GM12878 (cell line): Measurements from ENCODE around the gene LAMA5.

Experiments
- CEBPB ChIP-seq, 2 experiments: fragments of 150-350 bp in 1 of 2; IDR thresholded peaks; 2 replicates each; pipeline ENCODE4 v1.6.1; 2012 to 2014; ENCODE audit warnings: low read depth in 2 of 2, low read length in 2 of 2, borderline replicate concordance in 1 of 2, inconsistent platforms in 1 of 2
- CREB1 ChIP-seq: IDR thresholded peaks from 2 replicates; pipeline ENCODE4 v1.6.1; 2012; ENCODE audit warnings: low read depth, mild to moderate bottlenecking, inconsistent platforms
- CREM ChIP-seq: IDR thresholded peaks from 2 replicates; pipeline ENCODE4 v1.6.1; 2014; ENCODE audit warnings: antibody characterized with exemption, low read depth
- CTCF ChIP-seq, 3 experiments: IDR thresholded peaks in 2 of 3; conservative IDR thresholded peaks in 1 of 3; 2 replicates each; pipeline ENCODE4 v1.5.1; 2011; ENCODE audit warnings: low read depth in 3 of 3, low read length in 3 of 3, mild to moderate bottlenecking in 3 of 3, control low read depth in 2 of 3, moderate library complexity in 2 of 3, inconsistent platforms in 1 of 3, mixed read lengths in 1 of 3; ENCODE audit not compliant: control insufficient read depth in 2 of 3, insufficient read depth in 1 of 3; ENCODE audit errors: extremely low read depth in 1 of 3
- EGR1 ChIP-seq, 2 experiments: IDR thresholded peaks; 1 replicate in 1 of 2; 2 replicates in 1 of 2; pipeline ENCODE4 v1.6.1; 2011 to 2012; ENCODE audit warnings: low read depth in 2 of 2, low read length in 2 of 2, borderline replicate concordance in 1 of 2, mild to moderate bottlenecking in 1 of 2, moderate library complexity in 1 of 2
- RFX5 ChIP-seq: IDR thresholded peaks from 2 replicates; pipeline ENCODE4 v1.6.1; 2011; ENCODE audit warnings: low read depth, low read length, improper control_type of control experiment
- TAF1 ChIP-seq: IDR thresholded peaks from 2 replicates; pipeline ENCODE4 v1.6.1; 2011; ENCODE audit warnings: mild to moderate bottlenecking, low read depth, low read length, borderline replicate concordance

GRCh38 chr20:62326959-62327725 is 40.0 kb downstream of the LAMA5 start:
- TF ChIP-seq CEBPB (IDR thresholded peaks at IDR 0.05; ENCODE audit: borderline replicate concordance in 1 of 2, low read depth in 2 of 2, low read length in 2 of 2), result no peak
- no peak for TF ChIP-seq CTCF (IDR thresholded peaks at IDR 0.05 in 2 of 3, conservative IDR thresholded peaks at IDR 0.05 in 1 of 3; ENCODE audit: control insufficient read depth in 2 of 3, extremely low read depth in 1 of 3, insufficient read depth in 1 of 3, low read depth in 3 of 3, low read length in 3 of 3)
- TF ChIP-seq RFX5, result no peak
- TF ChIP-seq EGR1 (IDR thresholded peaks at IDR 0.05; ENCODE audit: borderline replicate concordance in 1 of 2, low read depth in 2 of 2, low read length in 2 of 2), result no peak
- TF ChIP-seq TAF1, result no peak
- TF ChIP-seq CREM, result no peak
- TF ChIP-seq CREB1, result no peak
